Measurements from ENCODE around the gene CDYL2.

Gene CDYL2

DNA sequence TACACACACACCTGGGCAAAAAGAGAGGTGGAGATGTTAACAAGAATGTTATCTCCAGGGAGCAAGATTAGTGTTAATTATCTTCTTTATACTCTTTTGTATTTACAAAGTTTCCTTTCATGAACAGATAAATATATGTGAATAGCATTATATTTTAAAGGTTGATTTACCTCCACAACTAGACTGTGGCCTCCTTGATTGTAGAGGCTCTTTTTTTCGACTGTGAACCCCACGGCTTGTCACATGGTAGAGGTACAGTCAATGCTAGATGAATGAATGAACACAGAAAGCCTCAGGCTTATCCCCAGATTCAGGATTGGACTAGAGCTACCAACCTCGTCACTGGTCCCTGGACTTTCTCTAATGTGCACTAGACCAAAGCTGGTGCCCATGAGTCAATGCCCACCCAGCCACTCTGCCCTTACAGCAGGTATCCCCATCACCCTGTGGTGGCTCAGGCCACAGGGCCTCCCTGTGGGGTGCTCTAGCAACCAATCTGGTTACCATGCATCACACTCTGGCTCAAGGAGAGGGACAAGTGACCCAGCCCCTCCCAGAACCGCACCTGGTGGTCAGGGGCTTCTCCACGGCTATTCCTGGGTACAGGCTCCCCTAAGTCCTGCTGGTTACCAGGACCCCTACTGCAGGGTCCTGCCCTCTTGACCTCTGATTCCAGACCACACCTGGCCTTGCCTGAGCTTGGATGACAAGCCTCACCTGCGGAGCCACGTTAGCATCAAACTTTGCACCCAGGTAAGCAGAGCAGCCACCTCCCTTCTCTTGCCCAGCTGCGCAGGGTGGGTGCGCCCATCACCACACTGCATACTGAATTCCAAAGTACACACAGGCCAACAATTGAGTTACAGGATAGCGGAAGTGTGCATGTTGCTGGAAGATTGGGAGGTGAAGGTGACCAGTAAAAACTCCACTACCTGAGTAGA, 101.0 kb downstream of the CDYL2 start:
- no peak for FAIRE-seq

DNA sequence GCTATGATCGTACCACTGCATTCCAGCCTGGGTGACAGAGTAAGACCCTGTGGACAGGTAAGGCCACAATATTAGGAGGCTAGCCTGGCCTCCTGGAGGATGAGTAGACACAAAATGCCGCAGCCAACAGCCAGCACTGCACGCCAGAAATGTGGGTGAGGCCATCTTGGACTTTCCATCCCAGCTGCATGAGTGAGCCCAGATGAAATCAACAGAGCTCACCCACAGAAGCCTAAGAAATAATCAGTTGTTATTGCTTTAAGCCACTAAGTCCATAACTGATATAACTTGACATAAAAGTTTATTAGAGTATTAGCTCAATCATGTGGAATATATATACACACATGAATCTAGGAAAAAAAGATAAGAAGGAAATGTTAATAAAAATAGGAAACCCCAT, 101.7 kb downstream of the CDYL2 start:
- FAIRE-seq: no peak

DNA sequence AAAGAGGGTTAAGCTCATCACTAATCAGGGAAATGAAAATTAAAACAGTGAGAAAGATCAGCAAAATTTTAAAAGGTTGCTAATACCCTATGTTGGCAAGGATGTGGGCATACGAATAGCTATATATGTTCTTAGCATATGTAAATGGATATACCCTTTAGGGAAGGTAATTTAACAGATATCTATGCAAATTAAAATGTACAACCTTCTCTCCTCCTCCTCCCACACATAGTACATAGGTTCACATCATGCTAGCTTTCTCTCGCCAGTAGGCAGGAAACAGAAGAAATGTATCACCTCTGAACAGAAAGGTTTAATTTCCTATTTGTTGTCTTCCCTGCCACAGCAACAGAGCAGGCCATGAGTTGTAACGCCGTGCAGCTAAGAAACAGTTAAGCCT, 103.8 kb downstream of the CDYL2 start:
- no peak for FAIRE-seq

DNA sequence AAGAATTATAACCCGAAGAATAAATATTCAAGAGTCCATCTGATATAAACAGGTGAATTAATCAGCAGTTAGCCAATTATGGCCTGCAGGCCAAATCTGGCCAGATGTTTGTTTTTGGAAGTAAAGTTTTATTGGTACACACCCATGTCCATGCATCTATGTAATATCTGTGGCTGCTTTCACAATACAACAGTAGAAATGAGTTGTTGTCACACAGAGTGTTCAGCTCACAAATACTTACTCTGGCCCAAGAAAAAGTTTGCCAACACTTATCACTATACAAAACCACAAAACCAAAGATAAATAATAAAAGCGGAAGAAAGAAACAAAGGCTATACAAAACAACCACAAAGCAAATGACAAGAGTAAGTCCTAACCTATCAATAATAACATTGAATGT, 109.4 kb downstream of the CDYL2 start:
- no peak for FAIRE-seq

DNA sequence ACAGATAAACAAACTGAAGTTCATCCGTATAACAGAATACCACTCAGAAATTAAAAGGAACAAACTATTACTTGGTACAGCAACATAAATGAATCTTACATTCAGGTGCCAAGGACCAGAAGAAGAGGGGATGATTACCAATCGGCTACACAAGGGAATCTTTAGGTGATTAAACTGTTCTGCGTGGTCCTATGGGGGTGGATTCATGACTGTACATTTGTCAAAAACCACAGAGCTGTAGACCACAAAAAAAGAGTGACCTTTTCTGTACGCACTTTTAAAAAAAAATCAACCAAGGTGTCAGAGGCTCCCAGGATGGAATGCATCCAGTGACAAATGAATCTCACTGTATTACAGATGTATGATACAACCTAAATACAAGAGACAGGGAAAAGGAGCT, 110.8 kb downstream of the CDYL2 start:
- FAIRE-seq: no peak

DNA sequence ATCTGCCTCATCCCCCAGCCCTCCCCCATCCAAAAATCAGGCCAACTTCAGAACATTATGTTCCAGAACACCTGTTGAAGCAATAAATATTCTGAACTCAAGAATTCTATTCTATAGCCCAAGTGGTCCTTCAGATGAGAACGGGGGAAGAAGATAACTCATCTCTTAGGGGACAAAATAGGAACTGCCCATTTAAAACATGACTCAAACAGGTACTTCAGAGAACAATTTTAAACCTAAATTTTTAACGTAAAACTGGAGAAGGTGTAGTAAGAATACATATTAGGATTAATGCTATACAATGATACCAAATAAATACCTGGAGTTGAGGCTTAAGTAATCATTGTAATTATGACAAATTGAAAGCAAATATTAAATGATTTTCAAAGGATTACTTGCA, 112.1 kb downstream of the CDYL2 start:
- no peak for FAIRE-seq

DNA sequence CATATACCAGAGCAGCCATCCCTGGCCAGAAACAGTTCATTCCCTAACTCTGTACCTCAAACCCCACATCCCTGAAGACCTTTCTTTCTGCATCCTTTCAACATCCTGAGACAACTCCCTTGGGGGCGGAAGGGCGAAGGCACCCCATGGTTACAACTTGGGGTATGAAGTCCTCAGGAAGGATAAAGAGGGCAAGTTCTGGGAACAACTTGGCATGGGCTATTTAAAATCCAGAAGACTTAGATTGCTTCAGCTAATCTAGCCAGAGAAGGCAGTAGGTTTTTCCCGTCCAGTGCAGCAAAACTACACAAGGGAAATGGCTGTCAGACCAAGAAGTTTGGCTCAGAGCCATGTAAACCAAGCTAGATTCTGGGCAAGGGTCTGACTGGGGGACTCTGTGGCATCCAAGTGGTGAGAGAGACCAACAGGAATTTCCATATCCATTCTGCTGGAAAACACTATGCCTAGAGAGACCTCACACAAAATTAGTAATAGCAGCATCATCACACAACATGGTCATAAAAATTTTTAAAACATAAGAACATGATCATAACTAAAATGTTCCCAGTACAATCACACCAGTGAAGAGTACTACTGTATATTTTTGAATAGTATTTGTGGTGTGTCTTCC, 113.2 kb downstream of the CDYL2 start:
- no peak for FAIRE-seq

DNA sequence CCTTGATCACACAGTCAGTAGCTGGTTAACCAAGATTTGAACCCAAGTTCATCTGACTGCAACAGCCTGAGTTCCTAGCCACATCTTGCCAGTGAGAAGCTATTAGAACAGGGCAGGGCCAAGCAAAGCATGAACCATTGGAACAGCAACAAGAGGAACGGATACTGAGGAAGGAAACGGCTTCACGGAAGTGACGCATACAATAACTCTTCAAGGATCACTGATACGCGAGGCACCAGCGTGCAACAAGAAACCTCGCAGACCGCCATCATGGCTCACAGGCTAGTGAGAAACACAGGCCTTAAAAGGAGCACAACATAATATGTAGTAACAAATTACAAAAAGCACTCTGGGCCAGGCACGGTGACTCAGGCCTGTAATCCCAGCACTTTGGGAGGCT, 114.9 kb downstream of the CDYL2 start:
- FAIRE-seq: no peak

DNA sequence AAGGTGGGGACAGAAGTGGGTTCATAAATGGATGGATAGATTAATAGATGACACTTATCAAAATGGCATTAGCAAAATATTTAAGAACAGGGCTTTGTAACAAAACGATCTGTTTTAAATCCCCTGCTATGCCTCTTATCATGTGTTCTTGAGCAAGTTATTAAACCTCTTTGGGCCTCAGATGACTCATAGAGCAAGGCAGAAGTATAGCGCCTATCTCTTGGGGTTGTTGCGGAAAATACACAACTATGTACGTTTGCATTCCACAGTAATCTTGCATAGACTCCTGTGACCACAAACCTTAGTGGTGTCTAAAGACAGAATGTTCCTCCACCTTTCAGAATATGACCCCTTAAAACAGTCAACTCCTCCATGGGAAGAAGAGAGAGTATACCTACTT, 116.8 kb downstream of the CDYL2 start:
- no peak for FAIRE-seq

DNA sequence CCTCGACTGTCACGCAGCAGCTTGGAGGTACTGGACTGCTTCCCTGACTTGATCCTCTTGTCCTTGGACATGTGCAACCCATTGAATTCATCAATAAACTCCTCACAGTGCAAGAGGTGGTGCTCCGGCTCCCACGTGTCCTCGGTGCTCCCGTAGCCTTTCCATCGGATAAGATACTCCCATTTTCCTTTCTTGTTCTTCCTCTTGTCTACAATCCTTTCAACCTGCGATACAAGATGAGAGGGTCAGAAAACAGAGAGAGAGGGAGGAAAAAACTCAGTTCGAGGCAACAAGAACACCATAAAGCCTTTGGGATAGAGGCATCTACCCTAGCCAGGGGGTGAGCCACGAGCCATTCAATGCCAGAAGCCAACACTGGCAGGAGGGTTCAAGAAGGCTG, 119.5 kb downstream of the CDYL2 start:
- no peak for FAIRE-seq

DNA sequence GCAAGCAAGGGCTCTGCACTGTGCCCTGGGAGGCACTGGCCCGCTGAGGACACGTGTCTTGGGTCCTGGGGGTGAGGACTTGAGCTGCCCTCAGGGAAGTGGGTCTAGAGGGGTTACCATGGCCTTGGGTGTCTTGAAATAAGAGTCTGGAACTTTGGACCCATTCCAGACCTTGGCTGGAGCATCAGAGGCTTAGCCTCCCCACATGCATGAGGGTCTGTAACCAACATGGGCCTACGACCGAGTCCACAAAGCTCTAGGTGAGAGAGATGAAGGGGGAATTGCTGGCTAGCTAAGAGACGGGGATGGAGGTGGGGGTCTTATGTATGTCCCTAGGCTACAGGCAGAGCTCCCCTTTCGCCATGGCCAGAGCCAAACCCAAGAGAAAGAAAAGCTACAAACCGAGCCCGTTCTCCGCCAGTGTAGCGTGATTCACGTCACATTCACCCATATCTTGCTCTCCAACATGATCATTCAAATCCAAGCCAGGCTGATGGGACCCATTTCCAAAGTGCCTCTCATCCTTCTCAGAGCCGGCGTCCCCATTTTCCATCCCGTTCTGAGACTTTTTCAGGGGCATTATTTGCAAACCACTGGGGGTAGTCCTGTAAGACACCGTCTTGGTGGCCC, 120.1 kb downstream of the CDYL2 start:
- FAIRE-seq: no peak

DNA sequence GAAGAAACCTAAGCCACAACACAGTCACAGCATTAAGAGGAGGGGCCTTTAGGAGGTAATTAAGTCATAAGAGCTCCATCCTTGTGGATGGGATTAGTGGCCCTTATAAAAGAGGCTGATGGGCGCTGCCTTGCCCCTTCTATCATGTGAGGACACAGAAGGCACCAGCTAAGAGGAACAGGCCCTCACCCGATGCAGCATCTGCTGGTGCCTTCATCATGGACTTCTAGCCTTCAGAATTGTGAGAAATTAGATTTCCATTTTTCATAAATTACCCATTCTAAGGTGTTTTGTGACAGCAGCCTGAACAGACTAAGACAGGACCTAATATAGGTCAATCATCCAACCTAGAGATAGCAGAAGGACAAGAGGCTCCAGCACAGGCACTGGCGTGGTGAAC, 120.8 kb downstream of the CDYL2 start:
- FAIRE-seq: no peak

DNA sequence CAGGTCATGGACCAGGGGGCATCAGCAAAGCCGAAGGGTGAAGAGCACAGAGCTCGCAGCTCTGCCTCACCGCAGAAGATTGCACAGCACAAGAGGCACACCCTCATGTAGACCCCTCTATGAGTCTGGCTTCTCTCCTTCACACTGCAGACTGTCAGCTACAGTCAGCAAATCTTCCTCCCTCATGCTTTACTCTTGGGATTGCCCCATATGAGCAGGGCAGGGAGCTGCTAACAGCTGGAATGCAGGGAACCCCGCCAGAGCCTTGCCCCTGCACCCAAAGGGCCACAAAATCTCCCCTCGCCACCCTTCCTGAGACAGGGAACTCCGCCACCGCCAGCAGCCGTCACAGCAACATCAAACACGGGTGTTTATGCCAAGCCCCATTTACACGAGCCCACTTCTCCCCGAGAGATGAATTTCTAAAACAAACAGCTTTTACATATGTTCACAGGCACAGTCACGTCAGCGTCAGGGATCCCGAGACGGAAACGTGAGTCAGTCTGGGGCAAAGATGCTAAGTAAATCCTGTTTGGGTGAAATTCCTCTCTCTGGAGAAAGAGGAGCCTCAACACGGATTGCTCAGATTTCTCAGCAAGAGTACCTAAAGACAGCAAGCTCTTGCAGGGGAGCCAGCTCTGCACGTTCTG, 121.9 kb downstream of the CDYL2 start:
- FAIRE-seq: no peak

DNA sequence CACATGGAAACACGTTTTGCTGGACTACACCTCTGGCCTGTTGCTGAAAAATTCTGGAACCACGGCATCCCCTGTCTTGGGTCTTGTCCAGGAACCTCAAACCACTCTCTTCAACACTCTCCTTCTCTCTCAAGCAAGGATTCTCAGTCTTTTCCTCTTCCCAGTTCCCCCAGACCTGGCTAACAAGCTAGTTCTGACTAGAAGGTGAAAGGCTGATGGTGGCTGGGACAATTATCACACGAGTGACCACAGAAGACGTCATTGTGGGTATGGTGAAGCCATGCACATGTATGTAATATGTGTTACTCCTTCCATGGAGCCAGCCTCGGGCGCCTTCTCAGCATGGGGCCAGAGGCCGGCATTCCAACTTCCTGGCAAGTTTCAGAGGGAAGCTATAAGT, 123.0 kb downstream of the CDYL2 start:
- no peak for FAIRE-seq

DNA sequence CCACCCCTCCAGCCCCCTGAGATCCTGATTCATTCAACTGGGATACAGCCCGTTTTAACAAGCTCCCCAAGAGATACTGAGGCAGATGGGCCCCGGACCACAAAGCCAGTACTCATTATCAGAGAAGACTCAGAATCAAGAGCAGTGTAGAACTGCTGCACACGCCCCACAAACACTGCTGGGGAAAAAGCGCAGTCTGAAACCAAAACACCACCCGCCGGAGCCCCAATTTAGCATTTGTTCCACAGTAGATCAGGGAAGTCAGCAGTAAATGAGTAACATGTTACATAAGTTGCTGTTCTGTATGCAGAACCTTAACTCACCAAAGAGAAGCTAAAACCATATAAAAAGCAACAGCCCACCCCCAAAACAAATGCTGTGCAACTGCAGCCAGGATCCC, 123.6 kb downstream of the CDYL2 start:
- no peak for FAIRE-seq

DNA sequence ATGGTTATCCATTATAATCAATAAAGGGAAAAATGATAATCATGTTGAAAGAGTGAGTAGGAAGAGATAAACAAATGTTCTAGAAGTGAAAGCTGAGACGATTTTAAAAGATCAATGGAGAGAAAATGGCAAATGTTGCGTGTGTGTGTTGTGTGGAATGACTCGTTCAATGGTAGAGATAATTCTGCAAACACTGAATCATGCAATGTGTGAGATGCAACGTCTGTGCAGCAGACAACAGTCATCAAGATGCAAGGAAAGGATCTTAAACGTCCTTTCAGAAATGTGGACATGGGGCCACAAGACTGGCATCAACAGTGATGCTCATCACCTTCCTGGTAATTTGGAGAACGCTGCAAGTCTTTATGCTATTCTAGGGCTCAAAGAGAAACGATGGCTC, 124.4 kb downstream of the CDYL2 start:
- no peak for FAIRE-seq

DNA sequence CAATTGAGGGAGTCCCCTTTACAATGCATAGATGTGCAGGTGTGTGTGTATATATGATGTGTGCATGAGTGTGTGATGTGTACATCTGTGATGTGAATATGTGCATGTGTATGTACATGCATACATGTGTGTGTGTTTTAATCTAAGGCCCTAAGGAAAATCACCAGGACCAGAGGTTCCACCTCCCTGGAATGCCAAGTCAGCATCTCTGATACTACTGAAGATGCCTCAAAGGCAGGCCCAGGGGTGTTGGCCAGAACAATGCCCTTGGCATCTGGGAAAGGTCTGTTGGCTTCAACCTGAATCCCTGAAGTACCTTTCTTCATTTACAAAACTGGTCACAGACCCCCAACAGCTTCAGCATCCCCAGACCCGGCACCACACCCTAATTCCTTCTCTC, 129.5 kb downstream of the CDYL2 start:
- no peak for FAIRE-seq

DNA sequence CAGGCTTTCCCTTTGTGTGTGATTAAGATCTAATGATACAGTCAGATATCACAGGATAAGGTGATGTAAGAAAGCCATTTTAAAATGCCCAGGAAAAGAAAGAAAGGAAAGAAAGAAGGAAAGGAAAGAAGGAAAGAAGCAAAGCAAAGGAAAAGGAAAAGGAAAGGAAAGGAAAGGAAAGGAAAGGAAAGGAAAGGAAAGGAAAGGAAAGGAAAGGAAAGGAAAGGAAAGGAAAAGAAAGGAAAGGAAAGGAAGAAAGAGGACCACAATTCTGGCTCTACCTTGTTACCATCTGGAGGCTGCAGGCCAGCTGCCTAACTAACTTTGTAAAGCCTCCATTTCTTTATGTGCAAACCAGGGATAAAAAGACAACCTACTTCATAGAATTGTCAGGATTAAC, 132.0 kb downstream of the CDYL2 start:
- no peak for FAIRE-seq

DNA sequence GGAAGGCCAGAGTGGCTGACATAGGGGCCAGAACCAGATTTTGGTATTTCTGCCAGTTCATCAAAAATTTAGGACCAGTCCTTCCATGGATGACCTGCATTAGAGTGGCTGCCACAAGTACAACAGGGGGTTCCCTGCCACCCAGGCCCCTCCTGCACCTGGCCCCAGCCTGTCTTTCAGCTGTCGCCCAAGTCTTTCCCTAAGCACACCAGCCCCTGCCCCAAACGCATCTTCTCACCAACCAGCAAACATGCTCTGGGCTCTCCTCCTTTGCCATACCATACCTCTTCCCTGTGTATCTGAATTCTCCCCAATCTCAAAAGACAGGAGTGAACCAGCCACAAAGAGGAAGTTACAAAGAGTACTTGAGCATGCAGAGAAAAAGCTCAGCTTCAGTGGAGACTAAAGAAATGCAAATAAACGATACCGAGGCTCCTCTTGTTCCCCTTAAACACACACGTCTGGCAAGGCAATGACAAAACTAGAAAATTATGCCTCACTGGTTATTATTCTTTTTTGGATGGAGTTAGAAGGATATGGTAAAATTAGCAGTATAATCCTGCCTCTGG, 133.0 kb downstream of the CDYL2 start:
- FAIRE-seq: no peak

DNA sequence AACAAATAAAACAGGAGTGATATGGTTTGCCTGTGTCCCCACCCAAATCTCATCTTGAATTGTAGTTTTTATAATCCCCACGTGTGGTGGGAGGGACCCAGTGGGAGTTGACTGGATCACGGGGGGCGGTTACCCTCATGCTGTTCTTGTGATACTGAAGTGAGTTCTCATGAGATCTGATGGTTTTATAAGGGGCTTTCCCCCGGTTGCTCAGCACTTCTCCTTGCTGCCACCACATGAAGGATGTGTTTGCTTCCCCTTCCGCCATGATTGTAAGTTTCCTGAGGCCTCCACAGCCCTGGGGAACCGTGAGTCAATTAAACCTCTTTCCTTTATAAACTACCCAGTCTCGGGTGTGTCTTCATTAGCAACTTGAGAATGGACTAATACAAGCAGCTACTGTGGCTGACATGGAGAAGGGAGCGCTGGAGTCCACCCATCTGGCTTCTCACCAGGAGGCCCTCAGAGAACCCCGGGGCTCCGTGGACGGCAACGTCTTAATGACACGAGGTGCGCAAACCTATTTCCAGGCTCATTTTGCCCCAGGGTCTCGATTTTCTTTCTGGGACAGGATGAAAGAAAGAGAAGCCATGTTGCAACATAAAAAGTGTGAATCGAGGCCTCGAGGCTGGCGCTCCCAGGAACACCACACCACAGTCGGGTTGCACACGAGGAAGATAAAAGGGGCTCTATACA, 134.1 kb downstream of the CDYL2 start:
- no peak for FAIRE-seq

DNA sequence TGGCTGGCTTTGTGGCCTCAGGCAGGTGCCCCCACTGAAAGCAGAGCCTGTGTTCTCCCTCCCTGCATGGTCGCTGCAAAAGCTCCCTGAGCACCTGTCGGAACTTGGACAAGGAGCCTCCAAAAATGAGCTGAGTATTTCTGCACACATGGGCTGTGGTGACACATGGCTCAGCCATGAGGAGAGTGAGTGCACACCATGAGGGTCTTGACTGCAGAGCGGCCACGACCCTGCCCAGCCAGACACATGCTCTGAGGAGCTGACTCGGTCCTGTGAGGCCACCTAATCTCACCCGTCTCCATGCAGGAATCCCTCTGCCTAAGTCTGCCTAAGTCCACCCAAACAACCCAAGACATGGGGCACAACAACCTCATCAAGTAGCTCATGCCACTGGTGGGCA, 134.7 kb downstream of the CDYL2 start:
- no peak for FAIRE-seq

DNA sequence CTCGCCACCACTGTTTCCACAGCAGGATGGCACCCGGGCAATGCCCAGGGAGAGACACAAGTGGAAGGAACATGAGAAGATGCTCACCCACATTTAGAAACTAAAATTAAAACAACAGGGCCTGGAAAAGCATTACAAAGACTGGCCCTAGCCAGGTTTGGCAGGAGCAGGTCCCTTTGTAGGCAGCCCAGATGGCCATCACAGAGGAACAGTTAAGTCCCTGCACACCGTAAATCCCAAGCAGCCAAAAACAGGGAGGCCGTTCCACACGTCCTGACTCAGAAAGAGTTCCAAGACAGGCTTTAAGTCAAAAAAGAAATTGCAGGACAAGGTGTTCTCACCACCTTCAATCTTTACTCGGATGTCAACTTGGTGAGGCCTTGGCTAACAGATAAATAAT, 136.5 kb downstream of the CDYL2 start:
- FAIRE-seq: no peak

DNA sequence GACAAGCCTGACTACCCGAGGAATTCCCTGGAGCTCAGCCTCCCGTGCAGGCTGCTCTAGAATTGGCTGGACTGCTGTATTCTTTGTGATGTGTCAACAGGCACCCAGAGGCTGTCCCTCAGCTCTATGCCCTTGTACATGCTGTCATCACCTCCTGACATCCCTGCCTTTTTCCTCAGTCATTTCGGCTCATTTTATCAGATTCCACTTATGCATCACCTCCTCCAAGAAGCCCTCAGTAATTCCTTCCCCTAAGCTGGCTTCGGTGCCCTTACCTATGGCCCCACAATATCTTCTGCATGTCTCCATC, 137.2 kb downstream of the CDYL2 start:
- FAIRE-seq: no peak

All from colon (tissue), 2 donors.